IgD-negative memory B cell (primary cell): ENCODE data around the gene CALHM5. TPM values are rescaled to one million over a fixed set of nuclear protein-coding genes. Genes with fewer than 3 reads are reported as not detected.

Experiments
- H3K27ac Mint-ChIP-seq, 3 donors: one replicate each; pipeline ENCODE4 v1.8.0; 2020 to 2022; ENCODE audit warnings: mild to moderate bottlenecking in 3 of 3, mixed read lengths in 3 of 3, moderate library complexity in 1 of 3
- H3K27me3 Mint-ChIP-seq: one replicate; pipeline ENCODE4 v1.8.0; 2021; ENCODE audit warnings: mixed read lengths
- H3K36me3 Mint-ChIP-seq: one replicate; pipeline ENCODE4 v1.8.0; 2020; ENCODE audit warnings: mild to moderate bottlenecking, mixed read lengths
- H3K4me1 Mint-ChIP-seq, 3 donors: one replicate each; pipeline ENCODE4 v1.8.0; 2020 to 2022; ENCODE audit warnings: mixed read lengths in 3 of 3, mild to moderate bottlenecking in 1 of 3
- H3K4me3 Mint-ChIP-seq, 4 donors: one replicate each; pipeline ENCODE4 v1.8.0; 2020 to 2022; ENCODE audit warnings: mild to moderate bottlenecking in 4 of 4, mixed read lengths in 4 of 4, moderate library complexity in 3 of 4
- H3K9me3 Mint-ChIP-seq, 3 donors: one replicate each; pipeline ENCODE4 v1.8.0; 2020 to 2021; ENCODE audit warnings: mixed read lengths in 3 of 3, mild to moderate bottlenecking in 1 of 3
- polyA plus RNA-seq: library from polyadenylated mRNA; unstranded; fragments of 300-500 nt; fragmentation: Illumina TruSeq; gene quantifications from one replicate; pipeline ENCODE4 v1.2.3, GENCODE V29; 2021

The CALHM5 gene
- polyA plus RNA-seq, 1 donor from 2014 or later: not detected

GRCh38 chr6:116571683-116572000 lies 60.2 kb downstream of the CALHM5 start:
- Mint-ChIP-seq H3K27ac (peak overlapping the region; percentile 89 to 100 (median 99)), H3K4me3 (peak overlapping the region; percentile 96 to 100 (median 100)), H3K9me3 (peaks cover 0 to 1% (median 0%) of the 10 kb centered on the region in 3 donors), H3K27me3 (no peaks in the 10 kb centered on the region), H3K36me3 (peaks cover 8% of the 10 kb centered on the region), H3K4me1 (peaks cover 30 to 42% (median 40%) of the 10 kb centered on the region in 3 donors)

GRCh38 chr6:116572162-116572561 lies 60.7 kb downstream of the CALHM5 start:
- Mint-ChIP-seq H3K9me3 (peaks cover 0 to 1% (median 0%) of the 10 kb centered on the region in 3 donors), H3K27me3 (no peaks in the 10 kb centered on the region), H3K36me3 (peaks cover 9% of the 10 kb centered on the region), H3K4me1 (peaks cover 30 to 43% (median 41%) of the 10 kb centered on the region in 3 donors), H3K4me3 (peak overlapping the region; percentile 96 to 100 (median 100)), H3K27ac (peak overlapping the region; percentile 89 to 100 (median 99))

Other genes starting within 250 kb of the CALHM5 start
- gene TSPYL1, start 231.7 kb upstream of the CALHM5 start, polyA plus RNA-seq: 62.8 TPM
- gene DSE, start 140.7 kb upstream of the CALHM5 start, polyA plus RNA-seq: 23.6 TPM
- 307 TPM for gene CALHM6, start 50.3 kb upstream of the CALHM5 start, polyA plus RNA-seq
- not detected for gene TRAPPC3L, start 34.0 kb downstream of the CALHM5 start, polyA plus RNA-seq
- not detected for gene CALHM4, start 42.1 kb downstream of the CALHM5 start, polyA plus RNA-seq
- gene RWDD1, start 59.9 kb downstream of the CALHM5 start, polyA plus RNA-seq: 52.3 TPM
- gene RSPH4A, start 104.8 kb downstream of the CALHM5 start, polyA plus RNA-seq: not detected
- gene ZUP1, start 157.1 kb downstream of the CALHM5 start, polyA plus RNA-seq: 4.4 TPM
- gene KPNA5, start 169.6 kb downstream of the CALHM5 start, polyA plus RNA-seq: 11.5 TPM